HCT116 (cell line): Measurements from ENCODE around the gene SFXN5.

ENCODE experiments used
- CEBPB ChIP-seq: IDR thresholded peaks from 2 replicates; pipeline ENCODE4 v1.6.1; 2012; ENCODE audit warnings: low read depth
- ELF1 ChIP-seq: IDR thresholded peaks from 2 replicates; pipeline ENCODE4 v1.6.1; 2012; ENCODE audit warnings: low read depth, borderline replicate concordance
- EZH2 ChIP-seq: fragments of 200-600 bp; sonication (generic); IDR thresholded peaks from 2 replicates; pipeline ENCODE4 v1.6.1; 2017; ENCODE audit warnings: antibody characterized with exemption, mixed run types
- RAD21 ChIP-seq: IDR thresholded peaks from 2 replicates; pipeline ENCODE4 v1.6.1; 2012; ENCODE audit warnings: low read depth, mild to moderate bottlenecking
- SRF ChIP-seq: IDR thresholded peaks from 2 replicates; pipeline ENCODE4 v1.6.1; 2012; ENCODE audit warnings: low read depth
- TF ChIP-seq, protein P1 (sequence below), 3 experiments: fragments of 200-600 bp in 1 of 3; sonication (generic) in 1 of 3; IDR thresholded peaks in 2 of 3; conservative IDR thresholded peaks in 1 of 3; 2 replicates each; pipeline ENCODE4 v1.5.1; 2012 to 2017; ENCODE audit warnings: low read depth in 2 of 3, low read length in 2 of 3, antibody characterized with exemption in 1 of 3, borderline replicate concordance in 1 of 3, control low read depth in 1 of 3, mild to moderate bottlenecking in 1 of 3, mixed read lengths in 1 of 3, mixed run types in 1 of 3, moderate library complexity in 1 of 3; ENCODE audit not compliant: insufficient read depth in 1 of 3

DNA sequence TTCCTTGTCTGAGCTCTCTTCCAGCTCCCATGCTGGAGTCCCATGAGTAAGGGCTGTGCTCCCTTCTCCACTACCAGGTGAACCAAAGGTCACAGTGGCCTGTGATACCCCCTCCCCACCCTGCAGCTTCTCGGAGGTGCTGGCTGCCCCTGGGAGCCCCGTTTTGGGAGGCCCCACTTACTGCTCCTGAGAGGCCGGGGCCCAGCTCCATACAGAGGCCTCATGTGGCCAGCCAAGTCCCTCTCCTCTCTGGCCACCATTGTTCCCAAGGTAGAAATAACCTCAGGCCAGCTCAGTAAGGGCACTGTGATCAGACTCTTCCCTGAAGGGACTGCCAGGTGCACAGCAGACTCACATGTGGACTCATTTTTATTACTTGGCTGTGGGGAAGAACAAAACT, 35.3 kb upstream of the SFXN5 start:
- TF ChIP-seq CEBPB = no peak
- no peak for TF ChIP-seq SRF
- TF ChIP-seq EZH2 = no peak
- TF ChIP-seq, protein P1, sequence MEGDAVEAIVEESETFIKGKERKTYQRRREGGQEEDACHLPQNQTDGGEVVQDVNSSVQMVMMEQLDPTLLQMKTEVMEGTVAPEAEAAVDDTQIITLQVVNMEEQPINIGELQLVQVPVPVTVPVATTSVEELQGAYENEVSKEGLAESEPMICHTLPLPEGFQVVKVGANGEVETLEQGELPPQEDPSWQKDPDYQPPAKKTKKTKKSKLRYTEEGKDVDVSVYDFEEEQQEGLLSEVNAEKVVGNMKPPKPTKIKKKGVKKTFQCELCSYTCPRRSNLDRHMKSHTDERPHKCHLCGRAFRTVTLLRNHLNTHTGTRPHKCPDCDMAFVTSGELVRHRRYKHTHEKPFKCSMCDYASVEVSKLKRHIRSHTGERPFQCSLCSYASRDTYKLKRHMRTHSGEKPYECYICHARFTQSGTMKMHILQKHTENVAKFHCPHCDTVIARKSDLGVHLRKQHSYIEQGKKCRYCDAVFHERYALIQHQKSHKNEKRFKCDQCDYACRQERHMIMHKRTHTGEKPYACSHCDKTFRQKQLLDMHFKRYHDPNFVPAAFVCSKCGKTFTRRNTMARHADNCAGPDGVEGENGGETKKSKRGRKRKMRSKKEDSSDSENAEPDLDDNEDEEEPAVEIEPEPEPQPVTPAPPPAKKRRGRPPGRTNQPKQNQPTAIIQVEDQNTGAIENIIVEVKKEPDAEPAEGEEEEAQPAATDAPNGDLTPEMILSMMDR (IDR thresholded peaks at IDR 0.05 in 2 of 3, conservative IDR thresholded peaks at IDR 0.05 in 1 of 3; ENCODE audit: borderline replicate concordance in 1 of 3, insufficient read depth in 1 of 3, low read depth in 2 of 3, low read length in 2 of 3) = no peak
- no peak for TF ChIP-seq RAD21
- no peak for TF ChIP-seq ELF1
